ENCODE data around the gene SRD5A1.
A peak's percentile ranks its signal among the peaks of the same experiment; 100 is the strongest.

Gene SRD5A1

GRCh38 chr5:6632888-6633468 is at the start of gene SRD5A1, which contains the start of gene NSUN2:
SRD5A1 (plus strand) TSS chr5:6633440; CDS start chr5:6633577, 137 bp downstream.
NSUN2 (minus strand) TSS chr5:6633044; CDS start chr5:6632979, 65 bp downstream.
- Mint-ChIP-seq H3K27ac (peak within 1 kb of the TSS; percentile 100), H3K4me1 (peaks cover 46% of the 10 kb centered on the region), H3K4me3 (peak within 1 kb of the TSS; percentile 99 to 100), H3K9me3 (no peaks in the 10 kb centered on the region), H3K27me3 (no peaks in the 10 kb centered on the region)
- ATAC-seq (peak; percentile 93), DNase-seq (peak; percentile 93 to 95)

DNA sequence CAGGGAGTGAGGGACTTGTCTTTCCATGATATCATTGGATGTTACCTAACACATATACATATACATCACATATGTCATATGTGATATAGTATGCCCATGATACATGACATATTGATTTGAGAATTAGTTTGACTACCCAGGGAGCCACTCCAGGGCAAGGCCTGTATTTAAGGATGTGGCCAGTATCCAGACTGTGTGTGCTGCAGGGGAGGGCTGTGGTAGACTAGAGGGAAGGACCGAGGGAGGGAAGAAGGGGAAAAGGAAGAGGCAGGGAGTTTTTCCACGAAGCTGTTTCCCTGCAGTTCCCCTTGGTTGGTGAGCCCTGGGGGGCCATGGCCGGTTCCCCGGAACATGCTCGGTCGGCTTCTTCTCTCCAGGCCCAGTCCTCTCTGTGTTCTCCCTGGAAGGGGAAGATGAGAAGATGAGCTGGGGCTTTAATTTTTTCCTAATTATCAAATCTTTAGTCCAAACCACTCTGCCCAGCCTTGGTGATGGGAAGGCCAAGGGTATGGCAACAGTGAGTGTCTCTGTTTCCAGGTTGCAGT is 49.1 kb upstream of the SRD5A1 start:
- no peak for ATAC-seq
- DNase-seq: no peak
- no peaks in the 10 kb centered on the region for H3K9me3 Mint-ChIP-seq
- no peak overlapping the region for H3K27ac Mint-ChIP-seq
- H3K4me1 Mint-ChIP-seq: peaks cover 15% of the 10 kb centered on the region
- peaks cover 74% of the 10 kb centered on the region for H3K27me3 Mint-ChIP-seq
- peak overlapping the region in 1 of 2 donors; percentile 29 for H3K4me3 Mint-ChIP-seq

DNA sequence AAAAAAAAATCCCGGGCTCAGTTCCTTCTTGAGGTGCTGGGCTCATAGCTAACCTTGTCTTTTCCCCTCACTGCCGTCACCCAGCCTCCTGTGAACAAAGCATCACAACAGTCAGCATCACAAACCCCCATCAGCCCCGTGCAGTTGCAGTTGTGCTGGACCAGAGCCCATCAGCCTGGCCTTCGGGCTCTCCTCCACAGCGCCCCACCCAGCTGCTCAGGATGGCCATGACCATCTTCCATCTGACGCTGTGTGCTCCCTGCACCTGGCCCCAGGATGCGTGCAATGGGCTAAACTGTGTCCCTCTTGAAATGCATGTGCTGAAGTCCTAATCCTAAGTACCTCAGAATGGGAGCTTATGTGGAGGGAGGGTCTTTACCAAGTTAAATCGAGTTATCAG is 48.5 kb upstream of the SRD5A1 start:
- peaks cover 15% of the 10 kb centered on the region for H3K4me1 Mint-ChIP-seq
- peaks cover 73% of the 10 kb centered on the region for H3K27me3 Mint-ChIP-seq
- ATAC-seq (no peak), DNase-seq (no peak)
- no peak overlapping the region for H3K27ac Mint-ChIP-seq
- no peak overlapping the region for H3K4me3 Mint-ChIP-seq
- H3K9me3 Mint-ChIP-seq: no peaks in the 10 kb centered on the region

DNA sequence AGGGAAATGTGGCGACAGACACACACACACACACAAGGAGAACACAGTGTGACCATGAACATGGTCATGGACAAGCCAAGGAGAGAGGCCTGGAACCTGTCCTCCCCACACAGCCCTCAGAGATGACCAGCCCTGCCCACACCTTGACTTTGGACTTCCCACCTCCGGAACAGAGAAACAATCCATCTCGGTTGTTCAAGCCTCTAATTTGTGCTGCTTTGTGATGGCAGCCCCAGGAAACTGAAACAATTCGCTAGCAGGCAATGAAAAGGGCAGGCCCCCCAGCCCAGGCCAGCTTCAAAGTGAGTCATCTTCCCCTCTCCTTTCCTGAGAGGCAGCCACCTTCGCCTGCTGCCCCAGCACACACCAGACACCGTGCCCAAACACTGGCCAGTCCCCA is 48.1 kb upstream of the SRD5A1 start:
- ATAC-seq (no peak), DNase-seq (no peak)
- H3K4me1 Mint-ChIP-seq: peaks cover 15% of the 10 kb centered on the region
- no peaks in the 10 kb centered on the region for H3K9me3 Mint-ChIP-seq
- peaks cover 73% of the 10 kb centered on the region for H3K27me3 Mint-ChIP-seq
- no peak overlapping the region for H3K27ac Mint-ChIP-seq
- H3K4me3 Mint-ChIP-seq: no peak overlapping the region

DNA sequence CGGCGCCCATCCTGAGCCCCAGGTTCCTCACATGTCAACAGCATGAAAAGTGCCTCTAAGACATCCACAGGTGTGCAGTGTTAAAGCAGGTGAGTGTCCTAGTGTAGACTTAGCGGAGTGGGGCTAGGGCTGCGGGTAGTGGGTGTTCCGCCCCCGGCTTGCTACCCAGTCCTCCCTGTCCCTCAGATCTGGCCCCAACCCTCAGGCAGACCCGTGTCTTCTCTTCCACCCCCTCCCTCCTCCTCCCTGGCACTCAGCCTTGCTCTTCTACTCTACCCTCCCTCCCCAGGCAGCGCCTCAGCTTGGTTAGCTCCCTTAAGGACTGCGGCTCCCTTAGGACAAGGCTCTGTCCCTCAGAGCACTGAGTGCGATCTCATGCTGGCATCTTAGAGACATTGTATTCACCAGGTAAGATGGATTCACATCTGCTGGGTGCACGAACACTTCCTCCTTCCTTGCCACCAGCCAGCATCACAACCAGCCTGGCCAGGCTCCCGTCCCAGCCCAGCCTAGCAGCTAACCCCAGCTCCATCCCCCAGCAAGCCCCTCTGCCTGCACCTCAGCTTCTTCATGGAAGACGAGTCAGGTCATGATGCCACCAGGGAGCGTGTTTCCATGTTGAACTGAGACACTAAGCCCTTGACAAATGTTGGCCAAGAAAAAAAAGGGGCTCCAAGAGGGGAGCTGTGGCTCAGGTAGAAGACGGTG is 47.1 kb upstream of the SRD5A1 start:
- ATAC-seq (no peak), DNase-seq (no peak)
- no peak overlapping the region for H3K27ac Mint-ChIP-seq
- no peaks in the 10 kb centered on the region for H3K9me3 Mint-ChIP-seq
- H3K4me3 Mint-ChIP-seq: no peak overlapping the region
- H3K4me1 Mint-ChIP-seq: peaks cover 15% of the 10 kb centered on the region
- peaks cover 66% of the 10 kb centered on the region for H3K27me3 Mint-ChIP-seq

DNA sequence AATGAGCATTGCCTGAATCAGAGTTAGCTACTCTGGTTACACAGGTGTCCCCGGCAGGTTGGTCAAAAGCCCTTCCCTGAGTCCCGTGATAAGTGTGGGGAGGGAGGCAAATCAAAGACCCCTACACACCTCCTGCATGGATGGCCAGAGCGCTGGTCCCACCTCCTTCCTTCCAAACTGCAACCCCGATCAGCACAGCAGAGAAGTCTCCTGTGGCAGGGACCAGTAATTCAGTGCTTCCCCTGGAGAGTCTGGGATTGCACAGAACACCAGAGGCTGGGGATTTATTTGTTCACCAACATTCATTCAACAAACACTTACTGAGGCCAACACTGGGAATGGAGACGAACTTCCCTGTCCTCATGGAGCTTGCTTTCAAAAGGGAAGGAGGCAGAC is 46.6 kb upstream of the SRD5A1 start:
- H3K4me3 Mint-ChIP-seq: no peak overlapping the region
- peaks cover 15% of the 10 kb centered on the region for H3K4me1 Mint-ChIP-seq
- peak overlapping the region in 1 of 2 donors; percentile 73 for H3K27ac Mint-ChIP-seq
- H3K27me3 Mint-ChIP-seq: peaks cover 61% of the 10 kb centered on the region
- DNase-seq (no peak), ATAC-seq (no peak)
- no peaks in the 10 kb centered on the region for H3K9me3 Mint-ChIP-seq

DNA sequence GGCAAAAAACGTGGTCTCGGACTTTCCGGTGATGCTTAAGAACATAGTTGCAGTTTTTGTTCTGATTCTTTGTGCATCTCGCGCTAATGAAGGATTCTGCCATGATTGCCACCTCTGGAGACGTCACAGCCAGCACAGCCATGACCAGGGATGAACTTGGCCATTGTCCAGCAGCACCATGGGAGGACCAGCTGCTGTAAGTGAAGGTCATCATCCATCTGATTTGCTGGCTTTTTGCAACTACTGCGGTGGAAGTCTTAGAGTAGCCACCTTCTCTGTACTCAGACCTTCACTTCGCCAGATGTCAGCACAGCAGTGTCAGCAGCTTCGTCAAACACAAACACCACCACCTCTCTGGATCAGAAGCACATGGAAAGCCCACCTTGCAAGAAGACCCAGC is 46.1 kb upstream of the SRD5A1 start:
- no peak overlapping the region for H3K27ac Mint-ChIP-seq
- H3K9me3 Mint-ChIP-seq: no peaks in the 10 kb centered on the region
- H3K4me1 Mint-ChIP-seq: peaks cover 15% of the 10 kb centered on the region
- DNase-seq (no peak), ATAC-seq (no peak)
- H3K27me3 Mint-ChIP-seq: peaks cover 56% of the 10 kb centered on the region
- no peak overlapping the region for H3K4me3 Mint-ChIP-seq

DNA sequence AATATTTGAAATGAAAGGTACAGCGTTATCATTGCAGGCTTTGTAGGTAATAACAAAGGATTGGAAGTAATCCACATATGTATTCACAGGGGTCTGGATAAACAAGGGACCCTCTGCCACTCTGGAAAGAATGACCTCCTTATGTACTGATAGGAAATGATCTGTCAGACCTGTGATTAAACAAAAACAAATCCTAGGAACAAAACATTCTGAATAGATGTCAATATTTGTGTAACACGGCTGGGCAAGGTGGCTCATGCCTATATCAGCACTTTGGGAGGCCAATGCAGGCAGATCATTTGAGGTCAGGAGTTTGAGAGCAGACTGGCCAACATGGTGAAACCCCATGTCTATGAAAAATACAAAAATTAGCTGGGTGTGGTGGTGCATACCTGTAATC is 42.7 kb upstream of the SRD5A1 start:
- Mint-ChIP-seq H3K27ac (no peak overlapping the region), H3K9me3 (no peaks in the 10 kb centered on the region), H3K27me3 (peaks cover 22% of the 10 kb centered on the region), H3K4me3 (no peak overlapping the region), H3K4me1 (peaks cover under 1% of the 10 kb centered on the region)
- ATAC-seq: no peak
- no peak for DNase-seq

GRCh38 chr5:6591671-6592288 is 41.5 kb upstream of the SRD5A1 start:
- Mint-ChIP-seq H3K27me3 (peaks cover 11% of the 10 kb centered on the region), H3K4me3 (no peak overlapping the region), H3K9me3 (no peaks in the 10 kb centered on the region), H3K4me1 (no peaks in the 10 kb centered on the region), H3K27ac (no peak overlapping the region)
- no peak for ATAC-seq
- DNase-seq: no peak

GRCh38 chr5:6592601-6593000 is 40.6 kb upstream of the SRD5A1 start:
- Mint-ChIP-seq H3K4me3 (no peak overlapping the region), H3K27me3 (peaks cover 11% of the 10 kb centered on the region), H3K9me3 (no peaks in the 10 kb centered on the region), H3K27ac (peak overlapping the region in 1 of 2 donors; percentile 43), H3K4me1 (no peaks in the 10 kb centered on the region)
- DNase-seq (no peak), ATAC-seq (no peak)

- no peak overlapping the region for H3K4me3 Mint-ChIP-seq
- H3K27ac Mint-ChIP-seq: no peak overlapping the region
- H3K9me3 Mint-ChIP-seq: no peaks in the 10 kb centered on the region
- DNase-seq: no peak
- no peak for ATAC-seq
- H3K27me3 Mint-ChIP-seq: peaks cover 11% of the 10 kb centered on the region
- H3K4me1 Mint-ChIP-seq: no peaks in the 10 kb centered on the region
These were observed 39.9 kb upstream of the SRD5A1 start for GRCh38 chr5:6593148-6594016.

DNA sequence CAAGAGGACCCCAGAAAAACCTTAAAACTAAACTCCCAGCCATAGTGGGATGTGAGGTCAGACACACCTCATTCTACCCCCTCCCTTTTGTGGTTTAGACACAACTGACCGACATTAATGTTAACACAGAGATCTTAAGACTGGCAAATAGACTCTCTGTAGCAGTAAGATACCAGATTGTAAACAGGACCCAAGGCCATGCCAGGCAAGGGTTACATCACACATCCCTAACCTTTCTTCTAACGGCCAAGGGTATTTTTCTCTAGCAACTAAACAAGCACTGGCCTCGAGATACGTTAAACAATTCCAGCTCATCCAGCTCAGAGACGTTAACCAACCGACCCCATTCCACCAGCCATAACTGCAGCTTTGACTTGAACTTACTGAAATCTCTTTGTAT is 39.2 kb upstream of the SRD5A1 start:
- Mint-ChIP-seq H3K4me3 (no peak overlapping the region), H3K27ac (no peak overlapping the region), H3K4me1 (no peaks in the 10 kb centered on the region), H3K27me3 (peaks cover 11% of the 10 kb centered on the region), H3K9me3 (no peaks in the 10 kb centered on the region)
- ATAC-seq: no peak
- no peak for DNase-seq

- Mint-ChIP-seq H3K4me3 (no peak overlapping the region), H3K27me3 (peaks cover under 1% of the 10 kb centered on the region), H3K9me3 (no peaks in the 10 kb centered on the region), H3K4me1 (no peaks in the 10 kb centered on the region), H3K27ac (no peak overlapping the region)
- DNase-seq: no peak
- ATAC-seq: no peak
These were observed 37.8 kb upstream of the SRD5A1 start for GRCh38 chr5:6595405-6595804.

DNA sequence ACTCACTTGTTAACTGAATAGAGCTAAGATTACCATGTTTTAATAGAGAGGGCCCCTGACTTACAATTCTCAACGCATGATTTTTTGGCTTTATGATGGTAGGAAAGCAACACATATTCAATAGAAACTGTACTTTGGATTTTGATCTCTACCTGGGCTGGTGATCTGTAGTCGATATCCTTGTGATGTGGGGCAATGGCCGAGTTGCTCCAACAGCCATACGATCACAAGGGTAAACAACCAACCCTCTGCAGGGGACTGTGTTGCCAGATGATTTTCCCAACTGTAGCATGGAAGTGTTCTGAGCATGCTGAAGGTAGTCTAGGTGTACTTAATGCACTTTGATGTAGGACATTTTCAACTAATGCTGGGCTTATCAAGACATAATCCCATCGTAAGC is 36.9 kb upstream of the SRD5A1 start:
- H3K9me3 Mint-ChIP-seq: no peaks in the 10 kb centered on the region
- H3K27me3 Mint-ChIP-seq: no peaks in the 10 kb centered on the region
- DNase-seq (no peak), ATAC-seq (no peak)
- H3K4me1 Mint-ChIP-seq: no peaks in the 10 kb centered on the region
- H3K27ac Mint-ChIP-seq: no peak overlapping the region
- no peak overlapping the region for H3K4me3 Mint-ChIP-seq

GRCh38 chr5:6597557-6597956 is 35.7 kb upstream of the SRD5A1 start:
- no peaks in the 10 kb centered on the region for H3K9me3 Mint-ChIP-seq
- no peaks in the 10 kb centered on the region for H3K4me1 Mint-ChIP-seq
- H3K27me3 Mint-ChIP-seq: no peaks in the 10 kb centered on the region
- ATAC-seq (no peak), DNase-seq (no peak)
- H3K27ac Mint-ChIP-seq: no peak overlapping the region
- no peak overlapping the region for H3K4me3 Mint-ChIP-seq

Measured in stimulated activated naive CD8-positive, alpha-beta T cell treated with anti-CD3 and anti-CD28 coated beads, Interleukin-15, amount 100 ng/mL, for 72 hours (primary cell).